SK-N-SH (cell line): ENCODE data around the gene LHX4.

Experiments used
- CHD2 ChIP-seq: fragments of 150-350 bp; IDR thresholded peaks from 2 replicates; pipeline ENCODE4 v1.6.1; 2018; ENCODE audit warnings: low read length; ENCODE audit not compliant: partially characterized antibody
- EZH2phosphoT487 ChIP-seq: fragments of 200-600 bp; sonication (generic); IDR thresholded peaks from 2 replicates; pipeline ENCODE4 v1.6.1; 2017; ENCODE audit warnings: low read depth, mixed run types, mild to moderate bottlenecking, antibody characterized with exemption, moderate library complexity, borderline replicate concordance
- POLR2AphosphoS5 ChIP-seq: IDR thresholded peaks from 2 replicates; pipeline ENCODE4 v1.6.1; 2012; ENCODE audit warnings: low read depth, low read length
- RAD21 ChIP-seq: IDR thresholded peaks from 2 replicates; pipeline ENCODE4 v1.6.1; 2012; ENCODE audit warnings: mild to moderate bottlenecking, low read length
- RFX5 ChIP-seq: IDR thresholded peaks from 2 replicates; pipeline ENCODE4 v1.6.1; 2012; ENCODE audit warnings: mild to moderate bottlenecking, improper control_type of control experiment, low read length
- TAF1 ChIP-seq: IDR thresholded peaks from 2 replicates; pipeline ENCODE4 v1.6.1; 2012; ENCODE audit warnings: low read depth, mild to moderate bottlenecking, low read length, moderate library complexity, borderline replicate concordance
- YY1 ChIP-seq: IDR thresholded peaks from 2 replicates; pipeline ENCODE4 v1.4.0; 2012; ENCODE audit warnings: low read depth, mild to moderate bottlenecking
- TF ChIP-seq, protein P1 (sequence below): fragments of 200-600 bp; sonication (generic); IDR thresholded peaks from 2 replicates; pipeline ENCODE4 v1.6.1; 2017; ENCODE audit warnings: antibody characterized with exemption, mild to moderate bottlenecking, moderate library complexity
- TF ChIP-seq, protein P2 (sequence below): IDR thresholded peaks from 2 replicates; pipeline ENCODE4 v1.4.0; 2012; ENCODE audit warnings: low read depth, borderline replicate concordance

DNA sequence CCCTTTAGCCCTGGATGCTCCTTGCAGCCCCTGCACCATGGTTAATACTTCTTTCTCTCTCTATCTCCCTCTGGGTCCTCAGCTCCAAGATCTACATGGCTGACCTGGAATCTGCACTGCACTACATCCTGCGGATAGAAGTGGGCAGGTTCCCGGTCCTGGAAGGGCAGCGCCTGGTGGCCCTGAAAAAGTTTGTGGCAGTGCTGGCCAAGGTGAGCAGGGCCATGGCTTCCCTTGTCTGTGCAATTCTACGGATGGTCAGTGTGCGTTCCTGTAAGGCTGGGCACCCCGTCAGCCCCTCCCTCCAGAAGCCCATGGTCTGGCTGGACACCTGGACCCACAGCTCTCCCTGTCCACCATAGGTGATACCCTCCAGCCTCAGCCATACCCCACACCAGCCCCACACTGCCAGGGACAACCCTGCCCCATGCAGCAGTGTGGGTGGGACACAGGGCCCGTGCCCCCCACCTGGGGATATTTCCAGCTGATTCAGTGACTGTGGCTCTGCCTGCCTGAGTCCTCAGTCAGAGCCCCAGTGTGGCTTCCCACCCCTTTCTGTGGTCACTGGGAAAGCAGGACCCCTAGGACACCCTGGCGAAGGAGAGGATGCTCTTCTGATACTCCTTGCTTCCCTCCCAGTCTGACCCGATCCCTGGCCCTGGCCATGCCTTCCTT, 44.0 kb upstream of the LHX4 start:
- TF ChIP-seq YY1 (no peak), RAD21 (no peak), TAF1 (no peak), RFX5 (no peak), POLR2AphosphoS5 (no peak), CHD2 (no peak), EZH2phosphoT487 (no peak)
- TF ChIP-seq, protein P1, sequence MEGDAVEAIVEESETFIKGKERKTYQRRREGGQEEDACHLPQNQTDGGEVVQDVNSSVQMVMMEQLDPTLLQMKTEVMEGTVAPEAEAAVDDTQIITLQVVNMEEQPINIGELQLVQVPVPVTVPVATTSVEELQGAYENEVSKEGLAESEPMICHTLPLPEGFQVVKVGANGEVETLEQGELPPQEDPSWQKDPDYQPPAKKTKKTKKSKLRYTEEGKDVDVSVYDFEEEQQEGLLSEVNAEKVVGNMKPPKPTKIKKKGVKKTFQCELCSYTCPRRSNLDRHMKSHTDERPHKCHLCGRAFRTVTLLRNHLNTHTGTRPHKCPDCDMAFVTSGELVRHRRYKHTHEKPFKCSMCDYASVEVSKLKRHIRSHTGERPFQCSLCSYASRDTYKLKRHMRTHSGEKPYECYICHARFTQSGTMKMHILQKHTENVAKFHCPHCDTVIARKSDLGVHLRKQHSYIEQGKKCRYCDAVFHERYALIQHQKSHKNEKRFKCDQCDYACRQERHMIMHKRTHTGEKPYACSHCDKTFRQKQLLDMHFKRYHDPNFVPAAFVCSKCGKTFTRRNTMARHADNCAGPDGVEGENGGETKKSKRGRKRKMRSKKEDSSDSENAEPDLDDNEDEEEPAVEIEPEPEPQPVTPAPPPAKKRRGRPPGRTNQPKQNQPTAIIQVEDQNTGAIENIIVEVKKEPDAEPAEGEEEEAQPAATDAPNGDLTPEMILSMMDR: no peak
- TF ChIP-seq, protein P2, sequence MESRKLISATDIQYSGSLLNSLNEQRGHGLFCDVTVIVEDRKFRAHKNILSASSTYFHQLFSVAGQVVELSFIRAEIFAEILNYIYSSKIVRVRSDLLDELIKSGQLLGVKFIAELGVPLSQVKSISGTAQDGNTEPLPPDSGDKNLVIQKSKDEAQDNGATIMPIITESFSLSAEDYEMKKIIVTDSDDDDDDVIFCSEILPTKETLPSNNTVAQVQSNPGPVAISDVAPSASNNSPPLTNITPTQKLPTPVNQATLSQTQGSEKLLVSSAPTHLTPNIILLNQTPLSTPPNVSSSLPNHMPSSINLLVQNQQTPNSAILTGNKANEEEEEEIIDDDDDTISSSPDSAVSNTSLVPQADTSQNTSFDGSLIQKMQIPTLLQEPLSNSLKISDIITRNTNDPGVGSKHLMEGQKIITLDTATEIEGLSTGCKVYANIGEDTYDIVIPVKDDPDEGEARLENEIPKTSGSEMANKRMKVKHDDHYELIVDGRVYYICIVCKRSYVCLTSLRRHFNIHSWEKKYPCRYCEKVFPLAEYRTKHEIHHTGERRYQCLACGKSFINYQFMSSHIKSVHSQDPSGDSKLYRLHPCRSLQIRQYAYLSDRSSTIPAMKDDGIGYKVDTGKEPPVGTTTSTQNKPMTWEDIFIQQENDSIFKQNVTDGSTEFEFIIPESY: no peak
